PFSK-1 (cell line): ENCODE measurements around the gene GOLT1B.

Experiments used
- POLR2AphosphoS5 ChIP-seq: IDR thresholded peaks from 2 replicates; pipeline ENCODE4 v1.6.1; 2012; ENCODE audit warnings: low read depth, mild to moderate bottlenecking, control low read depth, low read length, moderate library complexity
- REST ChIP-seq, 2 experiments: IDR thresholded peaks; 2 replicates each; pipeline versions ENCODE4 v1.6.1 to v1.8.0; 2011 to 2012; ENCODE audit warnings: low read depth in 2 of 2, low read length in 2 of 2, control low read depth in 1 of 2, inconsistent platforms in 1 of 2, mild to moderate bottlenecking in 1 of 2, moderate library complexity in 1 of 2; ENCODE audit not compliant: insufficient read depth in 1 of 2
- SIN3A ChIP-seq: IDR thresholded peaks from 2 replicates; pipeline ENCODE4 v1.6.1; 2012; ENCODE audit warnings: mild to moderate bottlenecking, low read length, moderate library complexity, borderline replicate concordance; ENCODE audit not compliant: insufficient read depth

- no peak for TF ChIP-seq SIN3A
- no peak for TF ChIP-seq POLR2AphosphoS5
- no peak for TF ChIP-seq REST (IDR thresholded peaks at IDR 0.05; ENCODE audit: insufficient read depth in 1 of 2, low read depth in 2 of 2, low read length in 2 of 2)
Measured at GRCh38 chr12:21539797-21540196, 38.2 kb downstream of the GOLT1B start.
